ENCODE results near the gene SLC1A7.

The SLC1A7 gene

DNA sequence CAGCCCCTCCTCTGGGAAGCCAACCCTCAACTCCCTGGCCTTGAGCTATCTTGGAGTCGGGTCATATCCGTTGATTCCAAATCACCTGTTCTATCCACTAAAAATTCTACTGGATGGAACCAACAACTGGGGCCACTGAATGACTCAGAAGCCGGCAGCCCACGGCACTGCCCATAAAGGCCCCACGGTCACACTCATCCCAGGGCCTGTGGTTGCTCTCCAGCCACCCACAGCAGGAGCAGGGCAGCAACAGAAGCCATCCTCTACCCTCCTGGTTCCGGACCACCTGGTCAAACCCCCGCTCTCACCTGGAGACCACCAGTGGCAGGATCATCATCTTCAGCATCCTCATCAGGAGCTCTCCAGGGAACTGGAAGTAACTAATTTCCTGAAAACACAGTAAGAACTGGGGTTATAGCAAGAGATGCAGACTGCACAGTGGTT, 8.4 kb downstream of the SLC1A7 start:
- DNase-seq (ENCODE audit: low read depth in 1 of 2, low spot score in 1 of 2), result no peak

- no peak for DNase-seq (ENCODE audit: low read depth in 1 of 2, low spot score in 1 of 2)
Observed at GRCh38 chr1:53133261-53134041, 9.0 kb downstream of the SLC1A7 start.

DNA sequence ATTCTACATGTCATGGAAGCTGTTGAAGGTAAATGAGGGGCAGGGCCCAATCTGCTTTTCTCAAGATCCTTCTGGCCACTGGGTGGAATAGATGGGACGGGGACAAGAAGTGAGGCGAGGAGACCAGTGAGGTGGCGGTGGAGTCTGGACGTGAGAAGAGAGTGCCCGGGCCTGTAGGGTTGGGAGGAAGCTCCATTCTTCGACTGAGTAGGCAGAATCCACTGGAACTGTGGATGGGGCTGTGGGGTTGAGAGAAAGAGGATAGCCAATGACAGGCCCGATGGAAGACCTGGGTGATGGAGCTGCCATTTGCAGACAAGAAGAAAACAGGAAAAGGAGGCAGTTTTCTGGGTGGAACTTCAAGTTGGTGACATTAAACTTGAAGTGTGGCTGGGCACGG, 10.3 kb downstream of the SLC1A7 start:
- no peak for DNase-seq (ENCODE audit: low read depth in 1 of 2, low spot score in 1 of 2)

GRCh38 chr1:53131590-53131938, 10.9 kb downstream of the SLC1A7 start:
- no peak for DNase-seq (ENCODE audit: low read depth in 1 of 2, low spot score in 1 of 2)

DNA sequence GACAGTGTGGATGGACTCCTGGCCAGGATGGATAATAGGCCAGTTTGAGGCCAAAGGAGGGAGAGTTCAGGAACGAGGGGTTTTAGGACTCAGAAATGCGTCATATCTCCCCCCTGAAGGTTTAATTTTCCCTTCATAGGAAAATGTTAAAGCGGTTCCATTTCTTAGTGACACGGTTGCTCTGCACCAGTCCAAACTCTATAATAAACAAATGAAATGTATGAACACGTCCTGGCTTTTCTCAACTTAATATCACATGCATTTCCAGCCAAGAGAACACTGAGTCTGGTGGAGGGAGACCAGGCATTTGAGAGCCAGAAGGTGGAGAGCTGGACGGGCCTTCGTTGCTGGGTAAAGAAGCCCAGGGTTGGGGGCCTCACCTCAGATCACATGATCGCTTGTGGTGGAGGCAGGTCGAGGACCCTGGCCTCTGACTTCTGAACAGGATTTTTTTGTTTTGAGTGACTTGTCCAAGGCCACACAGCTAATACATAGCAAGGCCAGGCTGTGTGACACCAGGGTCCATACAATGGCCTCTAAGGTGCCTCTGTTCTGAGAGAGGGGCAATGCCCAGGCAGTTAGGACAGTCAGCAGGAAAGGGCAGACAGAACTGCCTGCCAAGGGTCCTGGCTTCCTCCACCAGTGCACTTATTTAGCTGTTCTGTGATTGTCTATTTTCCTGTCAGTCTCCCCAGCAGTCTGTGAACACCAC, 11.4 kb downstream of the SLC1A7 start:
- no peak for DNase-seq (ENCODE audit: low read depth in 1 of 2, low spot score in 1 of 2)

- no peak for DNase-seq (ENCODE audit: low read depth in 1 of 2, low spot score in 1 of 2)
Observed at GRCh38 chr1:53130598-53130877, 11.9 kb downstream of the SLC1A7 start.

DNA sequence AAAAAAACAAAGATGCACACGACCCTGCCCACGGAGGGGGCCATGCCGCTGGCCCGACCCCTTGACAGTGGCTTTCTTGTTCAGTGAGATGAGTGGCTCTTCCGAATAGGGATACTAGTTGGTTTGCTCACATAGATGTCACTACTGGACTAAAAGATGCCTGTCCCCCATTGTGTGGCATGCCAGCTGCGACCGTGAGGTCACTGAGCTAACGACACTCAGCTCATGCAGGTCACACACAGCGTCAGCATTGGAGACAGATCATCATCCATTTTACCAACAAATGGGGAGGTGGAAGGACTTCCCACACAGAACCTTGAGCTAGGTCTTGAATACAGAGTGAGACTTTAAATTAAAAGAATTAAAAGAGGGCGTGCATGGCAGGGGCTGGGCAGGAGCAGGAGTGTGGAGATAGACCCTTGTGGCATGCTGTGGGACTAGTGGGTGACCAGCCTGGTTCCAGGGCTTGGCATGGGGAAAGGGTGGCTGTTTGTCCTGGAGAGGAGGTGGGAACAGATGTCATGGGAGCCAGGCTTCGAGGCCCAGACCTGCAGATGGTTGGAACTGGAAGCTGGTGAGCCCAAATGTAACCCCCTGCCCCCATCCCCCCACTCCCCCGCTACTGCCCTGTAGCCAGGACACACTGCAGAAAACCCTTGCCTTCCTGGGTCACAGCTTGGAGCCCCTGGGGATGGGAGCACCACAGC, 12.4 kb downstream of the SLC1A7 start:
- DNase-seq (ENCODE audit: low read depth in 1 of 2, low spot score in 1 of 2), result no peak

DNA sequence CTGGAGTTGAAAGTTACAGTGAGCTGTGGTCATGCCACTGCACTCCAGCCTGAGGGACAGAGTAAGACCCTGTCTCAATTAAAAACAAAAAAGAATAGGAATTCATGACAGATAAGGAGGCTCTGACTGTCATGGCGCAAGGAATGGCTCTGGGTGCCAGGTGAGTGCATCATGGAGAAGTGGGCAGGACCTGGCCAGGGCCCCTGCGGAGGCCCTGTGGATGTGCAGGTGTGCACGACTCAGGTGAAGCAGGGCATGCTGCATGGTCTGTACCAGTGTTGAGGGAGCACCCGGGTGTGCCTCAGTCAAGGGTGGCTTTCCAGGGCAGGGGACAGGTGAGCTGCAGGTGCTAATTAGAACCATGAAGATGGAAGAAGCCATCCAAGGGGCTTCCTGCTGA, 14.0 kb downstream of the SLC1A7 start:
- DNase-seq (ENCODE audit: low read depth in 1 of 2, low spot score in 1 of 2), result no peak

GRCh38 chr1:53127546-53127945, 14.9 kb downstream of the SLC1A7 start:
- no peak for DNase-seq (ENCODE audit: low read depth in 1 of 2, low spot score in 1 of 2)

DNA sequence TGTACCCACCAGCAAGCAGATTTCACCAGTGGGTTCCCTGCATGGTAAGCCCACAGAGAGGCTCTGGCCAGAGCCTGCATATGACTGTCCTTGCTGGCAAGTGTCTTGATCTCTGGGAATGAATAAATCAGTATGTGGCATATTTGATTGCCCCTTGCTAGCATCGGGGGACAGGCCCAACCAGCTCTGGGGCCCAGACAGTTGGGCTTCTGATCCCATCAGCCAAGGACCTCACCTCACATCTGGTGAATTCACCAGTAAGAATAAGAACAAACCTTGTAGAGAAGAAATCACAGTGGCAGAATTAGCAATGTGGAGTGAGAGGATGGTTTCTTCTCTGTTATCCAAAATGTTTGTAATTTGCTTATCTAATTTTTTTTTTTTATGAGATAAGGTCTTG, 15.9 kb downstream of the SLC1A7 start:
- no peak for DNase-seq (ENCODE audit: low read depth in 1 of 2, low spot score in 1 of 2)

DNA sequence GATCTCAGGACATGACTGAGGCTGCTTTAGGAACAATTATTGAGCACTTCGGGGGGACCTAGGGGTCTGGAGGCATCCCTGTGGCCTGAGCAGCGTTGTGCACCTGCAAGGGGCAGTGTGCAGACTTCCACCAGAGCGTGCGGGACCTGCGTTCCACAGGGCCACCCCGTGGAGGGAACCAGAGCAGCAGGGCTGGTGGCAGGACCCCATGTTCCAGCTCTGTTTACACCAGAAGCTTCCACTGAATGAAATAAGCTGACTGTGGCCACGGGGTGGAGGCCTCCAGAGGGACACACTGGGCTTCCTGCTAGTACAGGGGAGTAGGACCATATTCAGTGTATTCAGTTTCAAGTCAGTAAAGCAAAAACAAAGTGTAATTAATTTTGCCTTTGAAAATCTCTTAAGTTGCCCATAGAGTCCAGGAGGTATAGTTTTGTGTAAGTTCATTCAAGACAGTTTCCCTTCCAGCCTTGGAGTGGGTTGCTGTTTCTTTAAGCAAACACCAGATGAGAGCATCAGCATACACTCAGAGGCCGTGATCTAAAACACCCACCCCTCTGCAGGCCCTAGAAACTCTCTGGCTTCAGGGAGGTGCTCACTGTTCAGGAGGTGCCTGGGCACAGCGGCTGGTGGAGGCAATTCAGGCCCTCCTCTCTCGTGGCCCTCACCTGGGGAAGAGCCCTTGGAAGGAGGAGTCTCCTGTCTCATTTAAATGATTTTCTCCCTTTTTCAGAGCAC, 16.6 kb downstream of the SLC1A7 start:
- no peak for DNase-seq (ENCODE audit: low read depth in 1 of 2, low spot score in 1 of 2)

GRCh38 chr1:53125122-53125521, 17.3 kb downstream of the SLC1A7 start:
- DNase-seq (ENCODE audit: low read depth in 1 of 2, low spot score in 1 of 2), result no peak

DNA sequence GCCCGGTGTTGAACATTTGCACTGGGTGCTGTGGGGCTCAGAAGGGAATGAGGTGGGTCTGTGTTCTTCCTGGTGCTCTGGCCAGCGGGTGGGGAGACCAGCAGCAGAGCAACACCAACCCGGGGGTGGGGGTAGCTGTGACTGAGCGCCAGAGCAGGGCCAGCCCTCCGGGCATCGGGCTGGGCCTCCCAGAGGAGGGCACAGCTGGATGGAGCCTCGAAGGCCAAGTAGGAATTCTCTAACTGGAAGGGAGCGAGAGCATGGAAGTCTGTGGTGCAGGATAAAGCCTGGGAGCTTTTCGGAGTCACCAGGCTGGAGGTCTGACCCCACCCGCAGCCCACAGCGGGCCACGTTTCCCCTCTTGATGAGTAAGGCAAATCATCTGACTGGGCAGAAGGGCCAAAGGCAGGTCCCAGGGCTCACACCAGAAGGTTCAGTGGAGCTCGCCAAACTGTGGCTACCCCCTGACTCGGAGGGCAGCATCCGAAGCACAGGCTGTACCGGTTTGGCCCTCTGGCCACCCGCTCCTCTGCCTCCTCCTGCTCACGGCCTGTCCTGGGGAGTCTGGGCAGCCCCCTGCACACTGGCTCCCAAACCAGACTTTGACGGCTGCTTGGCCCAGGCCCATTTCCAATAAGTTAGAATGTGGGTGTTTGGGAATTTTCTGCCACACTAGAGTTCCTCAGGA, 18.8 kb downstream of the SLC1A7 start:
- no peak for DNase-seq (ENCODE audit: low read depth in 1 of 2, low spot score in 1 of 2)

DNA sequence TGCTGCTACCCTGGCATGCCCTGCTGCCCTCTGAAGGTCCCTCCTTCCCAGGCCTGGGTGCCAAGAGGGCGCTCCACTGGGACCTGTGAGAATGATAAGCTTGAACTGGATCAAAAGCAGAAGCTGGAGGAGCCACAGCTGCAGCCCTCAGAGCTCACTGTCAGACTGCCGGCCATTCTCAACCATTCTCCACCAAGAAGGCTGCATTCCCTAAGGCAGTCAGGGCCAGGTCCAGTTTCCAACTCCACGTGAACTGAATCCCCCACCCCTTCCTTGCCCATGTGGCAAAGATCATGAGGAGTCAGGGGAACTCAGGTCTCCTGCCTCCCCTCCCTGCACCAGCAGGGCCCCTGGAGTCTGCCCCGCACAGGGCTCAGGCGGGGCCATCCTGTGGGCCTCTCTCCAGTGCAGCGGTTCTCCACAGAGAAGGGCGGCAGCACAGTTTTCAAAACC, 19.5 kb downstream of the SLC1A7 start:
- no peak for DNase-seq (ENCODE audit: low read depth in 1 of 2, low spot score in 1 of 2)

DNA sequence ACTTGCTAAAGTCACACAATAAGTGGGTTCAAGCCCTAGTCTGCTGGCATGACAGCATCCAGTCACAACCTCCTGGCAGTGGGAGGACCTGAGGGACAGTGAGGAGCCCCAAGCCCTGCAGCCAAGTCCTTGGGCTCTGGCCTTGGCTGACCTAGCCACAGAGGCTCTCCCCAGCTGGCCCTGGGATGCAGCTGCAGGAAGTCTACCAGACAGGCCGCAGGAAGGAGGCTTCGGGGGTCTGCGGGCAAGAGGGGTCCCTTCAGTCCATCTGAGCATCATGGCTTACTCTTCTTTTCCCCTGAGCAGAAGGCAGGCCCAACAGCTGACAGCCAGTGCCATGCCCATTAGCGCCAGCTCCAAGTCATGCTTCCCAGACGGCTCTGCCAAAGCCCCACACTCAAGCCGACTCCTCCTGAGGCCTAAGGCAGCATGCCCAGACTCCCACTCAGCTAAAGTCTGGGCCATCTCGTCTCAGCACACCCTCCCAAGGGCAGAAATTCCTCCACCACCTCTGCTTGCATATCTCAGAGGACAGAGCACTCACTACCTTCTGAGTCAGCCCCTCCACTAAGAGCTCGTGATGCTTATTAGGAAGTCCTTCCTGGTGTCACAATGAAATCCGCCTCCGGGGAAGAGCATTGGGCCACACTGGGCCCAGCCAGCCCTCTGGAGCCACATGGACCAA, 20.1 kb downstream of the SLC1A7 start:
- no peak for DNase-seq (ENCODE audit: low read depth in 1 of 2, low spot score in 1 of 2)

DNA sequence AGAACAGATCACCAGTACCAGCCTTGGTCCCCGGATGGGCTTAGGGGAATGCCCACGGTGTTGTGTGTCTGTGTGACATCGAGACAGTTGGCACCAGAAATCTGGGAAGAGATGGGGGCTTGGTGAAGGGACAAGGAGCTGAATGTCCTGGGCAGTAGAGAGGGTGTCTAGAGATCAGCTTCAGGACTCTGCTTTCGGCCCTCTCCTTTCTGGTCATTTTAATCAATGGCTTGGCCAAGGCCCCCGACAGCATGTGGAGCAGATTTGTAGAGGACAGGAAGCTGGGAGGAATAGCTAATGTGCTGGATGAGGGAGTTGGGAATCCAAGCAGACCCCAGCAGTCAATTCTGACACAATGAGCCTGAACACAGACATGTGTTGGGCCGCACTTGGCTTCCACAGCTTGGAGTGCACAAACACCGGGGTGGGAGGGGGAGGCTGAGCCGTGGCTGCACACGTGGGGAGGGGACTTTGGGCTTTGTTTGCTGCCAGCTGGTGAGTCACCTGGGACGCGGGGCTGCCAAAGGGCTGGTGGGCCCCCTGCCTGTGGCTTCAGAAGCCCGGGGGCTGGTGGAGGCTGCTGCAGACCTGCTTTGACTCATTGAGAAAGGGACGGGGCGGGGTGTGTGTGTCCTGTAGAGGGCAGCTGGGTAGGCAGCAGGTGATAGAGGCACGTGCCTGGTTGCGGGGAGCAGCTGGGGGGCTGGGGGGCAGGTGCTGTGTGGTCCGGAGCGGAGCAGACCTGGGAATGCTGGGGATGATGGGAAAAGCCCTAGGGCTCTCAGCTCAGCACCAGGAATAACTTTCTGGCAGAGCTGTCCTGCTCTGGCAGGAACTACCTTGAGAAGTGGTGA, 20.9 kb downstream of the SLC1A7 start:
- no peak for DNase-seq (ENCODE audit: low read depth in 1 of 2, low spot score in 1 of 2)

GRCh38 chr1:53120659-53121058, 21.8 kb downstream of the SLC1A7 start:
- no peak for DNase-seq (ENCODE audit: low read depth in 1 of 2, low spot score in 1 of 2)

DNA sequence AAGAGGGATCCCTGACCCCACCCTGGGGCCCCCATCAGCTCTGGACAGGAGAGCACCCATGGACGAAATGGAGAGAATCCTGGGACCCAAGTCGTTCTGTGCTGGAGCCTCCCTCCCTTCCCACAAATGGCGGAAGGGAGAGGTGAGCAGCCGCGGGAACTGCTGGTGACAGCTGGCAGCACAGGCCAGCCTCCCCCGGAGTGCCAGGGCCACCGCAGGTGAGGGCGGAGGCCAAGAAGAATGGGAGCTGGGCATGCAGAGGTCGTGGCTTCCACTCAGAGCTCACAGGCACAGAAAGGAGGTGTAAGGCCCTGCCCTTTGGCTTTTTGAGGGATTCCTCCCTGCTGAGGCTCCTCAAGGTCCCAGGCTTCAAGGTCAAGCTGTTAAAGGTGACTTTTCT, 24.6 kb downstream of the SLC1A7 start:
- no peak for DNase-seq (ENCODE audit: low read depth in 1 of 2, low spot score in 1 of 2)

GRCh38 chr1:53116933-53117600, 25.4 kb downstream of the SLC1A7 start:
- no peak for DNase-seq (ENCODE audit: low read depth in 1 of 2, low spot score in 1 of 2)
